NCI-H748 treated with DMSO at 0.1 percent for 48 hours (cell line): ENCODE measurements around the gene HHAT.
"Not testable (repeated sequence)": the region's sequence is repeated elsewhere in the genome, so short reads cannot be mapped to it uniquely, and the experiment has no call there.

Experiments used
- DNase-seq: peaks from one replicate; lab custom pipeline; 2025; lab: John Stamatoyannopoulos, UW

The HHAT gene

DNA sequence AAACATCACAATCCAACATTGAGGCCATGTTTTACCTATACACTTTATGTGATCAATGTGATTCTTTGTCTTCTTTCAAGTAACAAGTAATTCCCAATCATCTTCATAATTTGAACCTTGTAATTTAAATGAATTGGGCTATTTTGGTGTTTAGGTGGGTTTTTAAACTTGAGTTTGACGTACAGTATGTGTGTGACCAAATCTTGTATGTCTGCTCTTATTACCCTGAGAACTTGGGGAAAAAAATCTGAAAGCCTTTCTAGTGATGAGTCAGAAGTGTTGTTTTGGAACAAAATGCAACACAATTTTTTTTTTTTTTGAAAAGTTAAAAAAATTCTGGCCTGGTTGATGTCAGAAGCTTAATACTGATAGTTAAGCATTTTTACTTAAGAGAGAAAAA is 68.5 kb downstream of the HHAT start:
- no peak for DNase-seq

DNA sequence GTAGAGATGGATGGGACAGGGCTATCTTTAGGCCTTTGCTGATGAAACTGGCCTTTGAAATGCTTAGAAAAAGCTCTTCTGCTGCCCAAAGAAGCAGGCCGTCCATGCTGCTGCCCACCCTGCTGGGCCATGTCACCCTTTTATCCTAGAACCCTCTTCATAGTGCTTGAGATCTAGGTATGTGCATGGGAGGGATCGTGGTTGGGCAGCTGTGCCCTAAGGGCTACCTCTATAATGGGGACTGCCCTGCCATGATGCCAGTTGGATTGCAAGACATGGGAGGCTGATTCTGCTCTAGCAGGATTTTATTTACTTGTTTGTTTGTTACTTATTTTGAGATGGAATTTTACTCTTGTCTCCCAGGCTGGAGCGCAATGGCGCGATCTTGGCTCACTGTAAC is 69.0 kb downstream of the HHAT start:
- no peak for DNase-seq

- DNase-seq, result no peak
These were observed 69.8 kb downstream of the HHAT start for GRCh38 chr1:210398466-210398865.

- DNase-seq, result peak; percentile 33
These were observed 71.5 kb downstream of the HHAT start for GRCh38 chr1:210400043-210400840.

DNA sequence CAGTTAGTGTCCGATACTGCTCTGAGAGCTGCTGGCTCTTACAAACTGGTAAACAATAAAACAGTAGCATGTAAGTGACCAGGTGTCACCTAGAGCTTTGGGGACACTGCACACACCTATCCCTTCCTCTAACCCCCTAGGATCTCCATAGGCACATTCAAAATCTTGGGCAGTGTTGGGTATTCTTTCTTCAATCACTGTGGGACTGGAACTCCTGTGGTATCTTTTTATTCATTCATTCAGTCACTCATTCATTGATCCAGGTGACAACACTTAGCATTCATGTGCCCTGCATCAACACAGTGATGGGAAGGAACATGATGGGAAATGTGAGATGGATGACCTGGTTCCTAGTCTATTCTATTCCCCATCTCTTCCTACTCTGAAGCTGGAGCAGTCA is 73.9 kb downstream of the HHAT start:
- DNase-seq, result no peak

GRCh38 chr1:210405316-210405715 is 76.6 kb downstream of the HHAT start:
- DNase-seq, result no peak

DNA sequence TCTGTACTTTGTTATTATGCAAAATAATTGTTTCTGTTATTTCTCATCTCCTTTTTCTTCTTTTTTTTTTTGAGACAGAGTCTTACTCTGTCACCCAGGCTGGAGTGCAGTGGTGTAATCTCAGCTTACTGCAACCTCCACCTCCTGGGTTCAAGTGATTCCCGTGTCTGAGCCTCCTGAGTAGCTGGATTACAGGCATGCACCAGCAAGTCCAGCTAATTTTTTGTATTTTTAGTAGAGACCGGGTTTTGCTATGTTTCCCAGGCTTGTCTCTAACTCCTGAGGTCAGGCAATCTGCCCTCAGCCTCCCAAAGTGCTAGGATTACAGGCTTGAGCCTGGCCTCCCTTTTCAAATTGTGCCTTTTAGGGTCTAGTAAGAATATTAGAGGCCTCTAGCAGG is 77.6 kb downstream of the HHAT start:
- not testable (repeated sequence) for DNase-seq

DNA sequence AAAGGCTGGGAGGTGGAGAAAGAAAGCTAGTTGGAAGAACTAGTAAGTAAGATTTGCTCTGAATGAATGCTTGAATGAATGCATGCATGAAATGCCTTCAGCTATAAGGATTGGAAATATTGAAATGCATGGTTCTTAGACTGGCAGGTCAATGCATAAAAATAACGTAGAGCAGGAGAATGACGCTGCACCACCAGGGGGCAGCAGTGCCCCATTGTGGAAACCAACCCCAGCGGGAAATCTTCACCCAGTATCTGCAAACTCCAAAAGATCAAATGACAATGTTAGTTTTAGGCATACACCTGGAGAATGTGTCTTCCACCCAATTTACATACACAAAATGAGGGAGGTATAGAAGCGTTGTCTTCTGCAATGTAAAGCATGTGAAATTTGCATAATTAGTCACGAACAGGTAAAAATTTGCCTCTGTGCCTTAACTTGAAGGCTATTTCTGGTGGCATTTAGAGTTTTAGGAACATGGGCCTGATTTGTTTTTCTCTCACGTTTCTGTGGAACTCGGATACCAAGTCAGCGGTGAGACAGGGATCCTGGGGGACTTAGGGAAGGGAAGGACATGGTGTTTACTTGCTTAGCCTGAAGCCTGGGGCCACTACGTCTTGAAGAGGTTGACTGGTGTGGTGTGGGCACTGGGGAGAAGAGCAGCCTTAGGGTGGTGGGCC is 78.6 kb downstream of the HHAT start:
- DNase-seq, result peak; percentile 49

GRCh38 chr1:210407887-210408252 is 79.2 kb downstream of the HHAT start:
- no peak for DNase-seq

DNA sequence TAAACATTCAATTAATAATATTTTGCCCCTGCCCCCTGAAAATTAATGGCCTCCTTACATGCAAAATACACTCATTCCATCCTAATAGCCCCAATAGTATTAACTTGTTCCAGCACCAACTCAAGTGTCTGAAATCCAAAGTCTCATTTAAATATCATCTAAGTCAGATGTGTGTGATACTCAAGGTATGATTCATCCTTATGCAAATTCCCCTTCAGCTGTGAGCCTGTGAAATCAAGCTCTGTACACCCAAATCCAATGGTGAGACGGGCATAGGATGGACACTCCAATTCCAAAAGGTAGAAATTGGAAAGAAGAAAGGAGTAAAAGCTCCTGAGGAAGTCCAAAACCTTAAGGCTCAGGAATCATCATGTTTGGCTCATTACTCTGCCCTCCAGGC is 83.5 kb downstream of the HHAT start:
- DNase-seq, result no peak

GRCh38 chr1:210413951-210414350 is 85.2 kb downstream of the HHAT start:
- no peak for DNase-seq

DNA sequence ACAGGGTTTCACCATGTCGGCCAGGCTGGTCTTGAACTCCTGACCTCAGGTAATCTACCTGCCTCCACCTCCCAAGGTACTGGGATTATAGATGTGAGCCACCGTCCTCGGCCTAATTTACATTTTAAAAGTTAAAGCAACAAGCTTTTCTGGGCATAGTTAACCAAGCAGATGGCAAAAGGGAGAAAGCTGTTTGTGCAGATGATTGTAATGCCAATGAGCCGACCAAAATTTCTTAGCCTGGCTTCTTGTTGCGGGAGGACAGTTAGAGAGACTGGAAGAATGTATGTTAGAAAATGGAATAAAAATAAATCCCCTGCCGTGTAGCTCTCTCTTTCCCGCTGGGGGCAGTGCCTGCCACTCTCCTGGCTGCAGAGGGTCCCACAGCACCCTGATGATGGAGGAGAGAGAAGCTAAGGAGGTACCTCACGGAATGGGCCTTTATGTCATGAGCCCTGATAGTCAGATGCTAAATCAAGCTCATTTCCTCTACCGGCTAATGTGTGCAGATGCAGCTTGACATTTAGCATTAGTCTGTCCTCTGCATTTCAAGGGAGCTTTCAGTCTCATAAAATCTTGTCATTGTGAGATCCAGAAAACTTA is 87.2 kb downstream of the HHAT start:
- DNase-seq, result no peak

- no peak for DNase-seq
These were observed 88.0 kb downstream of the HHAT start for GRCh38 chr1:210416681-210417080.

DNA sequence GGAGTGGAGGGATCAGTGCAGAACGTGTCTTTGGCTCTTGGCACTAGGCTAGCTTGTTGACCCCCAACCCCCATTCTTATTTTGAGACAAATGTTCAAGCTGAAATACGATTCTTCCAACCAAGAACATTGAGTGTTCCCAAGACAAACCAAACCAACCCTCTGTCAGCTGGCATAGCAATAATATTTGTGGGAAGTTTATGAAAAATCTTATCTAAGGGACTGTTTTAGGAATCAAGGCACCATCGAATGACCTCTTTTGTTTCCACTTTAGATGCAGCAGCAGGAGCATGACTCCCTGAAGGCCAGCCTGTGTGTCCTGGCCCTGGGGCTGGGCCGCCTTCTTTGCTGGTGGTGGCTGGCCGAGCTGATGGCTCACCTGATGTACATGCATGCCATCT is 89.2 kb downstream of the HHAT start:
- no peak for DNase-seq

DNA sequence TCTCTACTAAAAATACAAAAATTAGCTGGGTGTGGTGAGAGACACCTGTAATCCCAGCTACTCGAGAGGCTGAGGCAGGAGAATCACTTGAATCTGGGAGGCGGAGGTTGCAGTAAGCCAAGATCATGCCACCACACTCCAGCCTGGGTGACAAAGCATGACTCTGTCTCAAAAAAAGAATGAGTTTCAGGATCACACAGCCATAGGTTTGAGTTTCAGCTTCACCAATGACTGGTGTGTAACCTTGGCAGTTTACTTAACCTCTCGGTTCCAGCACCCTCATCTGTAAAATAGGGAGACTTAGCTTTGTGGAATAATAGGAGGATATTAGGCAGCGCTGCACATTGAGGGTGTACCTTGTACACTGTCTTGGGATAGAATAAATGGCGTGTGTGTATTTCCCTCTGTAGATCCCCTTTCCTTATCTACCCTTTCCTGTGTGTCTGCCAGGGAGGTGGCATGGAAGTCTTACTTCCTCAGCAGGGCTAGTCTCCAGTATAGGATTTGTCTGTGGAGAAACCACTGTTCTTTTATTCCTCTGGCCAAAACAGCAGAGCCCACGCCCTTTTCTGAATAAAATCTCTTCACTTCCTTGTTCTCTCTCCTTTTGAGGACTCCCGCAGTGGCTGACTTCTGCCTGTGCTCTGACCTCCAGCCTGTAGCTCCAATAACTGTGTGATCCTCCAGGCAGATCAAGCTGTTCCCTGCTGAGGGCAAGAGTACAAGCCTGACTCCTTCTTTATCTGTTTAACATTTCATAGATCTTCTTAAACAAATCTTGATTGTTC is 90.4 kb downstream of the HHAT start:
- DNase-seq, result no peak

GRCh38 chr1:210426696-210427095 is 98.0 kb downstream of the HHAT start:
- not testable (repeated sequence) for DNase-seq

- DNase-seq, result no peak
These were observed 100.0 kb downstream of the HHAT start for GRCh38 chr1:210428696-210429095.

DNA sequence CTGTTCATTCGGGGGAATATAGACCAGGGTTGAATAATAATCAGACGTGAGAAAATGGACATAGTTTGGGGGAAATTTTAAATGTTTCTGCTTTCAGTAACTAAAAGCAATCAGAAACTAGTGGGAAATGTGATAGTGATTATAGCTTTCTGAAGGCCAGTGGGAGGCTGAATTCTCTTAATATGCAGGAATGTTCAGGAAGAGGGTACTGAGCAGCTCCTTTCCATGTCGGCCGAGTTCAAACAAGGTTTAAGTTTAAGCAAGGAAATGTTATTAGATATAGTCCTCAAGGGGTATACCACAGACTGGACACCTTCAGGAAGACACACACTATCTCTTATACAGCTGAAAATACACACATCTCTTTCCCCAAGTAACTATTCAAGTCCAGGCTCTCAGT is 105.5 kb downstream of the HHAT start:
- no peak for DNase-seq

DNA sequence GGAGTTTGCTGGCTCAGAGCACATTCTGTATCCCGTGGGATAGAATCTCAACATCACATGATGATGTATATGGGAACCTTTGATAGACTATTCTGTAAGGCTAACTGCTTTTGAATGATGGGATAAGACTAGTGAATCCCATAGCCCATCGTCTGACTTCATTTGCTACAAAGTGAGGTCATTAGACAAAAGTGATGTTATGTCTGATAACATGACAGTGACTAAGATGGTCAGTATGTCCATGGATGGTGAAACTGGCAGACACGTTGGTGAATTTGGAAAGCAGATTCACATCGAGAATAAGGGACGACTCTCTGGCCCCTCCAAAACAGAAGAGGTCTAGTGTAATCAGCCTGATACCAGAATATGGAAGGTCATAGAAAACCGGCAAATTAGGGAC is 108.4 kb downstream of the HHAT start:
- DNase-seq, result no peak

GRCh38 chr1:210437781-210438180 is 109.1 kb downstream of the HHAT start:
- DNase-seq, result no peak

DNA sequence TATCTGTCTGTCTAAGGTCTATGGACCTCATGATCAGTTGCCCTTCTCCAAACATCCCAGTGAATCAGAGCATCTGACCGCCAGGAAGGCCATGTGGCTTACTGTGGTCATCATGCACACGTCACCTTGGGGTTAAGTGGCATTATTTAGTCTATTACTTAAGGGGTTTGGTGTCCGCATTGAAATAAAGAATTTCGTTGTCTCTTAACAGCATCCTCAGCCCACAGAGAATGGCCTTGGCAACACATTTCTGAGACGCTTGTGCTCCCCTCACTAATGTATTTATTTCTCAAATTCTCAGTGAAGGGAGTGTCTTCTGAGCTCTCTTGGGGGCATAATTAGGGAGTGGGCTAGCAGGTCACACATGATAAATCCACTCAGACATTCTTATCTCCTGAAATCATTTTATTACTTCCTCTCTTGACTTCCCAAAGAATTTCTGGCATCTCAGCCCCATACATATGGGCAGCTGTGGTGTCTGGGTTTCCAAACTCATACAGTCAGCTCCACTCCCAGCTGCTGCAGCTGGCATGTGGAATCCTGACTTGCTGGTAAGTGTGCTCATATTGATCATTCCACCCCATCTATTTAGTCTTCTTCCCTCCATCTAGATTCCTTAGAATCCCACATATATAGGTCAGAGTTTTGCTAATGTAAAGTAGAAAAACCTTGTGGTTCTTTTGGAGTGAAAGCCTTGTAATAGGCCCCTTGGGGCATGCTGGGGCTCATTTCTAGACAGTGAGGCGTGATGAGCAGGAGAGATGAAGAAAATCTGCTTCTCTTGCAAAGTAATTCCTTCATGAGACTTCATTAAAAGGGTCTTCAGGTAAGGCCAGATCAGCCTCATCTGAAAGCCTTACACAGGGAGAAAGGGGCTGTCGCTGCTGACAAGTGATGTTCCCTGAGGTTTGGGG is 110.5 kb downstream of the HHAT start:
- DNase-seq, result no peak
